CD4-positive, CD25-positive, alpha-beta regulatory T cell (primary cell): ENCODE results near the gene LZTS2. TPM values are rescaled to one million over a fixed set of nuclear protein-coding genes. Genes with fewer than 3 reads are reported as not detected.
A peak's percentile ranks its signal among the peaks of the same experiment; 100 is the strongest.

ENCODE experiments used
- ATAC-seq, 2 donors: fragments of 150-1000 bp; cut with Tn5 transposase; one replicate each; pipeline ENCODE4 v1.10.0; 2021; ENCODE audit warnings: low read depth in 2 of 2, moderate number of reproducible peaks in 2 of 2, moderate library complexity in 1 of 2
- DNase-seq, 3 donors: peaks; one replicate each; pipeline versions ENCODE4 v3.0.0 to v3.0.0-alpha.2; 2012 to 2022; ENCODE audit warnings: mixed read lengths in 1 of 3
- H3K27ac ChIP-seq: one replicate; pipeline ENCODE4 v1.7.0; 2013; ENCODE audit warnings: mild to moderate bottlenecking, low read length; ENCODE audit not compliant: insufficient read depth, poor library complexity, severe bottlenecking
- H3K27me3 ChIP-seq: one replicate; pipeline ENCODE4 v1.7.0; 2013; ENCODE audit warnings: low read length; ENCODE audit not compliant: control insufficient read depth, insufficient read depth
- H3K36me3 ChIP-seq: one replicate; pipeline ENCODE4 v1.7.0; 2013; ENCODE audit warnings: mild to moderate bottlenecking, low read length, moderate library complexity; ENCODE audit not compliant: control insufficient read depth, insufficient read depth
- H3K4me1 ChIP-seq: 2 replicates; pipeline ENCODE4 v1.7.0; 2013; ENCODE audit warnings: mild to moderate bottlenecking, low read length; ENCODE audit not compliant: insufficient read depth, control insufficient read depth, poor library complexity, severe bottlenecking
- H3K4me3 ChIP-seq: one replicate; pipeline ENCODE4 v1.7.0; 2013; ENCODE audit warnings: low read depth, mild to moderate bottlenecking, low read length, moderate library complexity
- H3K9me3 ChIP-seq, 2 experiments: 1 replicate in 1 of 2; 2 replicates in 1 of 2; pipeline ENCODE4 v1.7.0; 2013; ENCODE audit warnings: low read length in 2 of 2, mild to moderate bottlenecking in 1 of 2, moderate library complexity in 1 of 2; ENCODE audit not compliant: control insufficient read depth in 2 of 2
- H3K27ac Mint-ChIP-seq, 3 donors: one replicate each; pipeline ENCODE4 v1.8.0; 2020 to 2022; ENCODE audit warnings: mild to moderate bottlenecking in 3 of 3, mixed read lengths in 3 of 3, moderate library complexity in 2 of 3
- H3K27me3 Mint-ChIP-seq: one replicate; pipeline ENCODE4 v1.8.0; 2022; ENCODE audit warnings: mild to moderate bottlenecking, mixed read lengths
- H3K36me3 Mint-ChIP-seq: one replicate; pipeline ENCODE4 v1.8.0; 2020; ENCODE audit warnings: mixed read lengths
- H3K4me1 Mint-ChIP-seq, 4 donors: one replicate each; pipeline ENCODE4 v1.8.0; 2020 to 2022; ENCODE audit warnings: mixed read lengths in 4 of 4, mild to moderate bottlenecking in 1 of 4
- H3K4me3 Mint-ChIP-seq, 4 donors: one replicate each; pipeline ENCODE4 v1.8.0; 2020 to 2022; ENCODE audit warnings: mild to moderate bottlenecking in 4 of 4, mixed read lengths in 4 of 4, moderate library complexity in 3 of 4
- H3K9me3 Mint-ChIP-seq, 7 donors: one replicate each; pipeline ENCODE4 v1.8.0; 2020 to 2022; ENCODE audit warnings: mixed read lengths in 7 of 7, mild to moderate bottlenecking in 3 of 7, moderate library complexity in 2 of 7
- polyA plus RNA-seq, 4 donors: library from polyadenylated mRNA; unstranded; fragments of 300-500 nt; fragmentation: Illumina TruSeq; gene quantifications; one replicate each; pipeline ENCODE4 v1.2.3, GENCODE V29; 2021
- total RNA-seq: library from RNA; stranded (reverse); gene quantifications from one replicate; pipeline ENCODE4 v1.2.3, GENCODE V29; 2022

Gene LZTS2
- total and polyA plus RNA-seq, 5 donors from 2014 or later: 11.0 to 19.3 (median 13.2) TPM

- peak overlapping the region in 1 of 3 donors; percentile 73 for H3K27ac Mint-ChIP-seq
- H3K36me3 Mint-ChIP-seq: peaks cover 30% of the 10 kb centered on the region
- no peak for ATAC-seq
- no peak overlapping the region for H3K4me3 Mint-ChIP-seq
- H3K9me3 ChIP-seq: no peaks in the 10 kb centered on the region
- no peak overlapping the region for H3K27ac ChIP-seq
- H3K4me1 ChIP-seq: no peaks in the 10 kb centered on the region
- no peak for DNase-seq
- peaks cover 0 to 20% (median 10%) of the 10 kb centered on the region in 4 donors for H3K4me1 Mint-ChIP-seq
- no peaks in the 10 kb centered on the region for H3K27me3 ChIP-seq
- no peak overlapping the region for H3K4me3 ChIP-seq
- no peaks in the 10 kb centered on the region for H3K9me3 Mint-ChIP-seq
- no peaks in the 10 kb centered on the region for H3K27me3 Mint-ChIP-seq
- H3K36me3 ChIP-seq: peaks cover 21% of the 10 kb centered on the region
These were observed 18.9 kb upstream of the LZTS2 start for GRCh38 chr10:100980711-100981110.

DNA sequence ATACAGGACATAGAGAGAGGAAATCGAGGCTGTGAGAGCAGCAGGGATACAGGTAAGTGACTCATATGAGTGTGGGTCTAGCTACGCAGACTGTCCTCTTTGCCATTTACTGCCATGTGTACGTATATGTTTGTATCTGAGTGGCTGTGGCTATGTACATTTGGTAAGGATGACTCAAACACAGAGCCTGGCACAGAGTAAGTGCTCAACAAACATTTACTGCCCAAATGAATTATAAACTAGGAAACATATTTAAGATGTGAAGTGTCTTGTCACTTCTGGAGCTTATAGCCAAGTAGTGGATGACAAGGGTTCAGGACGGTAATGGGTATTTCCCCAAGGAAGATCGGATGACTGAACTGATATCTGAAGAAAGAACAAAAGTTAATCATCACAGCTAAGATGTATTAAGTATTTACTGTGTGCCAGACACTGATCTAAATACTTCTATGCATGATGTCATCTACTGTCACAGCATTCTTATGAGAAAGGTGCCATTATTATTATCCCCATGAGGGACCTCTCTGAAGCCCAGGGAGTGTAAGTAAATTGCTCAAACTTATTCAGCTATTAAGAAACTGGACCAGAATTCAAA lies 18.3 kb upstream of the LZTS2 start:
- H3K4me1 Mint-ChIP-seq: peaks cover 0 to 25% (median 13%) of the 10 kb centered on the region in 4 donors
- H3K27me3 ChIP-seq: no peaks in the 10 kb centered on the region
- ATAC-seq: no peak
- H3K4me1 ChIP-seq: peaks cover 1% of the 10 kb centered on the region
- no peak overlapping the region for H3K27ac ChIP-seq
- no peak for DNase-seq
- no peak overlapping the region for H3K27ac Mint-ChIP-seq
- no peak overlapping the region for H3K4me3 Mint-ChIP-seq
- no peak overlapping the region for H3K4me3 ChIP-seq
- H3K27me3 Mint-ChIP-seq: no peaks in the 10 kb centered on the region
- H3K36me3 Mint-ChIP-seq: peaks cover 30% of the 10 kb centered on the region
- no peaks in the 10 kb centered on the region for H3K9me3 Mint-ChIP-seq
- H3K36me3 ChIP-seq: peaks cover 21% of the 10 kb centered on the region
- H3K9me3 ChIP-seq: no peaks in the 10 kb centered on the region

DNA sequence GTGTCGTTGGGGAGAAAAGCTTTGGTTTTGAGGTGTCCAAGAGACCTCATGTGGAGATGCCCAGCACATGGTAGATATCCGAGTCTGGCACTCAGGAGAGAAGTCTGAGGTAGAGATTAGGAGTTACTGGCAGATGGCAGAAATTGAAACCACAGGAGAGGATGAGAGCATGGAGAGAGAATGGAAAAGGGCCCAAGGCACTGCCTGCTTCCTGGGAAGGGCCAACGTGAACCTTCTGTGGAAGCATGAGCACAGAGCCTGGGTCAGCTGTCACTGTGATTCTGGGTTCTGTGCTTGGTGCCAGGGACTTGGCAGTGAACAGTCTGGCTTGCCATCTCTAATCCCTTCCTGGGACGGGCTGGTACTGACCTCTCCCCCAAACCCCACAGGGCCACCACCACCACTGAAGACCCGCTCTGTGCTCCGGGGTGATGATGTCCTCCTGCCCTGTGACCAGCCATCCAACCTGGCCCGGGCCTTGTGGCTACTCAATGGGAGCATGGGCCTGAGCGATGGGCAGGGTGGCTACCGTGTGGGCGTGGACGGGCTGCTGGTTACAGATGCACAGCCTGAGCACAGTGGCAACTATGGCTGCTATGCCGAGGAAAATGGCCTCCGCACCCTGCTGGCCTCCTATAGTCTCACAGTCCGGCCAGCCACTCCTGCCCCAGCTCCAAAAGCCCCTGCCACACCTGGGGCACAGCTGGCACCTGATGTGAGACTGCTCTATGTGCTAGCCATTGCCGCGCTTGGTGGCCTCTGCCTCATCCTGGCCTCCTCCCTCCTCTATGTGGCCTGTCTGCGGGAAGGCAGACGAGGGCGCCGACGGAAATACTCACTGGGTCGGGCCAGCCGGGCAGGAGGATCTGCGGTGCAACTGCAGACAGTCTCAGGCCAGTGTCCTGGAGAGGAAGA lies 16.4 kb upstream of the LZTS2 start:
- H3K4me3 Mint-ChIP-seq: no peak overlapping the region
- ATAC-seq (no peak), DNase-seq (no peak)
- no peaks in the 10 kb centered on the region for H3K27me3 Mint-ChIP-seq
- H3K4me1 Mint-ChIP-seq: peaks cover 0 to 44% (median 25%) of the 10 kb centered on the region in 4 donors
- Histone ChIP-seq H3K4me3 (no peak overlapping the region), H3K4me1 (peaks cover 17% of the 10 kb centered on the region), H3K9me3 (no peaks in the 10 kb centered on the region), H3K27me3 (no peaks in the 10 kb centered on the region), H3K36me3 (peaks cover 21% of the 10 kb centered on the region), H3K27ac (no peak overlapping the region)
- H3K36me3 Mint-ChIP-seq: peaks cover 23% of the 10 kb centered on the region
- no peaks in the 10 kb centered on the region for H3K9me3 Mint-ChIP-seq
- H3K27ac Mint-ChIP-seq: no peak overlapping the region

- Histone ChIP-seq H3K27me3 (no peaks in the 10 kb centered on the region), H3K4me3 (no peak overlapping the region), H3K4me1 (peaks cover 22% of the 10 kb centered on the region), H3K27ac (no peak overlapping the region), H3K9me3 (no peaks in the 10 kb centered on the region), H3K36me3 (peaks cover 21% of the 10 kb centered on the region)
- Mint-ChIP-seq H3K4me1 (peaks cover 0 to 49% (median 25%) of the 10 kb centered on the region in 4 donors), H3K9me3 (no peaks in the 10 kb centered on the region), H3K27ac (peak overlapping the region in 1 of 3 donors; percentile 73), H3K4me3 (peak overlapping the region in 1 of 4 donors; percentile 48), H3K27me3 (no peaks in the 10 kb centered on the region), H3K36me3 (peaks cover 22% of the 10 kb centered on the region)
- DNase-seq (no peak), ATAC-seq (no peak)
These were observed 15.5 kb upstream of the LZTS2 start for GRCh38 chr10:100983868-100984671.

GRCh38 chr10:100984672-100985177 lies 14.9 kb upstream of the LZTS2 start:
- Histone ChIP-seq H3K27me3 (no peaks in the 10 kb centered on the region), H3K27ac (no peak overlapping the region), H3K36me3 (peaks cover 21% of the 10 kb centered on the region), H3K4me1 (peaks cover 22% of the 10 kb centered on the region), H3K4me3 (no peak overlapping the region), H3K9me3 (no peaks in the 10 kb centered on the region)
- no peaks in the 10 kb centered on the region for H3K27me3 Mint-ChIP-seq
- H3K27ac Mint-ChIP-seq: peak overlapping the region in 1 of 3 donors; percentile 8
- ATAC-seq: no peak
- H3K4me3 Mint-ChIP-seq: peak overlapping the region; percentile 35 to 68 (median 40)
- DNase-seq: no peak
- H3K9me3 Mint-ChIP-seq: no peaks in the 10 kb centered on the region
- H3K4me1 Mint-ChIP-seq: peaks cover 0 to 55% (median 28%) of the 10 kb centered on the region in 4 donors
- H3K36me3 Mint-ChIP-seq: peaks cover 23% of the 10 kb centered on the region

GRCh38 chr10:100985336-100985735 lies 14.3 kb upstream of the LZTS2 start:
- no peaks in the 10 kb centered on the region for H3K9me3 ChIP-seq
- H3K4me3 ChIP-seq: no peak overlapping the region
- ATAC-seq (no peak), DNase-seq (no peak)
- H3K4me3 Mint-ChIP-seq: peak overlapping the region; percentile 35 to 97 (median 70)
- H3K36me3 Mint-ChIP-seq: peaks cover 23% of the 10 kb centered on the region
- no peaks in the 10 kb centered on the region for H3K9me3 Mint-ChIP-seq
- no peak overlapping the region for H3K27ac ChIP-seq
- H3K36me3 ChIP-seq: peaks cover 22% of the 10 kb centered on the region
- H3K4me1 ChIP-seq: peaks cover 24% of the 10 kb centered on the region
- no peaks in the 10 kb centered on the region for H3K27me3 Mint-ChIP-seq
- peaks cover 0 to 58% (median 29%) of the 10 kb centered on the region in 4 donors for H3K4me1 Mint-ChIP-seq
- no peaks in the 10 kb centered on the region for H3K27me3 ChIP-seq
- H3K27ac Mint-ChIP-seq: peak overlapping the region in 1 of 3 donors; percentile 15

- Mint-ChIP-seq H3K27me3 (no peaks in the 10 kb centered on the region), H3K36me3 (peaks cover 28% of the 10 kb centered on the region), H3K4me1 (peaks cover 0 to 69% (median 36%) of the 10 kb centered on the region in 4 donors), H3K27ac (peak overlapping the region in 2 of 3 donors; percentile 79 to 92), H3K9me3 (no peaks in the 10 kb centered on the region), H3K4me3 (peak overlapping the region; percentile 96 to 99 (median 98))
- H3K27me3 ChIP-seq: no peaks in the 10 kb centered on the region
- H3K4me1 ChIP-seq: peaks cover 27% of the 10 kb centered on the region
- peak overlapping the region; percentile 82 for H3K4me3 ChIP-seq
- no peak overlapping the region for H3K27ac ChIP-seq
- H3K9me3 ChIP-seq: no peaks in the 10 kb centered on the region
- H3K36me3 ChIP-seq: peaks cover 26% of the 10 kb centered on the region
- DNase-seq (no peak), ATAC-seq (no peak)
These were observed 13.0 kb upstream of the LZTS2 start for GRCh38 chr10:100986623-100986951.
